ENCODE data around the gene KCNE4.

- TF ChIP-seq CTCF (IDR thresholded peaks at IDR 0.05; ENCODE audit: low read length) (no peak), EZH2phosphoT487 (IDR thresholded peaks at IDR 0.05; ENCODE audit: low read length) (no peak), EZH2 (optimal IDR thresholded peaks at IDR 0.05; ENCODE audit: low read depth, low read length) (no peak)
Measured at GRCh38 chr2:223071139-223071538, 19.1 kb downstream of the KCNE4 start.
